GM19397 (cell line): ENCODE results near the gene KLF6.

Experiments
- ATAC-seq: cut with Tn5 transposase; IDR thresholded peaks from one replicate; pipeline ENCODE4 v1.9.1; 2021; ENCODE audit warnings: mild to moderate bottlenecking, moderate library complexity; ENCODE audit not compliant: unreplicated experiment

KLF6 gene

GRCh38 chr10:3812141-3812540 is 27.1 kb upstream of the KLF6 start:
- ATAC-seq = no peak

- ATAC-seq = peak; percentile 80
Observed at GRCh38 chr10:3811291-3811870, 26.4 kb upstream of the KLF6 start.

DNA sequence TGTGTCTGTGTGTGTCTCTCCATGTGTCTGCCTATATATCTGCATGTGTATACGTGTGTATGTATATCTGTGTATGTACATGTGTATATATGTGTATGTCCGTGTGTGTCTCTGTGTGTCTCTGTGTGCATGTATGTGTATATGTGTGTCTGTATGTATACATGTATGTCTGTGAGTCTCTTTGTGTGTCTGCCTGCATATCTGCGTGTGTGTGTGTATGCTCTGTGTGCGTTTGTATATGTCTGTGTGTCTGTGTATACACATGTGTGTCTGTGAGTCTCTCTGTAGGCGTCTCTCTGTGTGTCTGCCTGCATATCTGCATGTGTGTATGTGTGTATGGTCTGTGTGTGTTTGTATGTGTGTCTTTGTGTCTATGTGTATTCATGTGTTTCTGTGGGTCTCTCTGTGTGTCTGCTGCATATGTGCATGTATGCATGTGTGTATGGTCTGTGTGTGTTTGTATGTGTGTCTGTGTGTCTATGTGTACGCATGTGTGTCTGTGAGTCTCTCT is 23.7 kb upstream of the KLF6 start:
- no peak for ATAC-seq

DNA sequence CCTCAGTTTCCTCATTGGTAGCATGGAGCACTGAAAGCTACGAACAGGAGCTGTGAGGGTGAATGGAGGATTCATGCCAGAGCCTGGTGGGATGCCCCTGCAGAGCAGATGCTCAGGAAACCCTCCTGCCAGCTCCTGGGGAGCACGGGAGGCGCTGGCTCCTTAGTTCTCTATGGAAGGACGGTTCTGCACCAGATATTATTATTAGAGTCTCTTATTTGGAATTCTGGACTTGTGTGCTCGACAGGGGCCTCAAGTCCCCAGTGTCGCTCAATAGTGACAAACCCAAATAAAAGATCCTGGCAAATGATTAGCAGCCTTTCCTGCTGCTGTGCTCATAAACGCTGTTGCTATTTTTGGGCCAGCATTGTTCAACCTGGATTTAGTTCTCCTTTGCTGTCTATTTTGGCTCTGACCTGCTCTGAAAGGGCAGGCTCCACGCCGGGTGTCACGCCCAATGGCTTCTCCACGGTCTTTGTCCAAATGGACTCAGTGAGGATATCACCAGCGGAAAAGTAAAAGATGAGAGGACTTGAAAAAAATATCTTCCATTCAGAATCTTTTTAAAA is 23.0 kb upstream of the KLF6 start:
- no peak for ATAC-seq

DNA sequence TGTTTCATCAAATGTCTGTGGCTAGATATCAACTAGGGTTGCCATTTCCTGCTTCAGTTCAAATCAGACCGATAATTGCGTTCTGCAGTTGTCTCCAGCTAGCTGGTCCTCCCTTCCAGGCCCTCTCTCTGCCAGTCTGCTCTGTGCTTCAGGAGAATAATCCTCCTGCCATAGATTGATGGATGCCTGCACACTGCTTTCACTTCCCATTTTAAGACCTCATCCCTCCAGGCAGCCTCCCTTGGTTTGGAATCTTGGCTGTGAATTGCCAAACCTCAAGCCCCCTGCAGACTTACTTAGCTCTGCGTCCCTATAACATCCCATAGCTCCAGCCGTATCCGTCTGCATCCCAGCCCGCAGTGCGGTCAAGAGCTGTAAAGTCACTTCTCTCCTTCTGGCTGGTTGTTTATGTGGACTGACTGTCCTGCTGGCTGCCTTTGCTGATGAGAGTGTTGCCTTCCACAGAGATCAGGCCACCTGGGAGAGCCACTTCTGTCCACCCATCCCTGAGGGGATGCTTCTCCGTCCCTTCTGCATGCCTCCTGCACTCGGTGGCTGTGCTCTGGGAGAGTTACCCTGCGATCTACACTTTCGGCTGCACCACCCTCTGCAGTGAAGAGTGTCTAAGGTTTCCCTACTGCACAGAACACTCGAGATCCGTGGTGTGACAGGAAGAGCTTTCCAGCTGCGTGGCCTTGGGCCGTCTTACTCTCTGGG is 22.4 kb upstream of the KLF6 start:
- ATAC-seq = no peak

DNA sequence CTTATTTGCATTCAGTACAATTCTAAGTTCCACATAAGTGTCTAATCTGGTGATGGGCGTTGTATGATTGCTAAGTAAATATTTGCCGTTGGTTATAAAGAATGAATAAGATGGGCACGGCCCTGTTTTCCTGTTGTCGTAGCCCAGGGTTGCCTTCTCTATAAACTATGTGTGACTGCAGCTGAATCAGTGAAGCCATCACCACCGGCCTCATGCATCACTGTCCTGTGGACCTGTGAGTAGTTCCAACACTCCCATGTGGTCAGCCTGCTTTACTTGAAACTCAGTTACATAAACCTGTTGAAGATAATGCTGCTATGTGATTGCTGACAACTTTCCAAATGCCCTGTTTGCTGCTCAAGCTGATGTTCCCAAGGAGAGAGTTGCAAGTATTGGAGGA is 21.6 kb upstream of the KLF6 start:
- no peak for ATAC-seq

DNA sequence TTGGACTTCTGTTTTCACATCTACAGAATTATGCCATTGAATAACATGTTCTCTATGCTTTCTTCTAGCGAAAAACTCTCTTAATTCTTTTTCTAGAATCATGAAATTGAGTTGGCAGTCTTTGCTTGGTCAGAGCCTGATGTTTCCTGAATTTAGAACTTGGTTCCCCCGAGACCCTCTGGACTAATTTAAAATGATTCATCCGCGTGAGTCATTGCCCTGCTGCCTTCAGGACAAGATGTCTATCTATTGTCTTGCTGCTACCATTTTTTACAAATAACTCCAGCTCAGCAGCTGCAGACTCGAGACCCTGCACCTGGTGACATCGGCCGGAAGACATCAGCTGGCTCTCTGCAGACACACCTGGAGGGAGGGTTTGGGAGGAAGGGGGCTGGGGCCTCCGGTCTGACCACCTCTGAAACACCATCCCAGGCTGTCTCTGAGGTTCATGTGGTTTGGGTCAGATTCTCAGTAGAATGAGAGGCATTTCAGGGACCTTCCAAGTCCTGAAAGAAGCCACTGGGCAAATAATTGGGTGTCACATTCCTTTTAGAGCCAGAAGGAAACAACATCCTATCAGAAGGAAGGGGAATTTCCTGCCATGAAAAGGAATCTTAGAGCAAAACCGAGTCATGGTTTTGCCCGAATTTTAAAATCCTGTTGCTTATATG is 20.9 kb upstream of the KLF6 start:
- peak; percentile 57 for ATAC-seq

GRCh38 chr10:3805201-3805790 is 20.3 kb upstream of the KLF6 start:
- ATAC-seq = no peak

GRCh38 chr10:3803927-3804741 is 19.1 kb upstream of the KLF6 start:
- ATAC-seq = no peak

- ATAC-seq = no peak
Observed at GRCh38 chr10:3803295-3803926, 18.4 kb upstream of the KLF6 start.

DNA sequence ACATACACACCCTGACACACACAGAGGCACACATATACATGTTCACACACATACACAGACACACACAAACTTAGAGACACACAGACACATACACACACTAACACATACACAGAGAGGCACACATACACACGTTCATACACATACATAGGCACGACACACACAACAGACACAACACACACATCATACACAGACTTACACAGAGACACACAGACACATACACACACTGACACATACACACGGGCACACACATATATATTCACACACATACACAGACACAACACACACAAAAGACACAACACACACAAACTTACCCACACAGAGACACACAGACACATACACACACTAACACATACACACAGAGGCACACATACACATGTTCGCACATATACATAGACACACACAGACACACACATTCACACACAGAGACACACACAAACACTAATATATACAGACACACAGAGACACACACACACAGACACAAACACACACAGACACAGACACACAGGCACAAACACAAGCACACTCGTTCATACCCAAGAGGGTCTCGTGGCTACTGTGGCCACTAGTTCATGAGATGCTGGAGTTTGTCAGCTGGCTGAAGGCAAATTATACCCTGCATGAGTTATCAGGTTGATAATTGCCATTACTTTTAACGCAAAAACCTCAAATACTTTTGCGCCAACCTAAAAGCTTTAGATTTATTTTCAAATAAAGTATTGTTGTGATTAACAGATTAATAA is 17.7 kb upstream of the KLF6 start:
- no peak for ATAC-seq

- no peak for ATAC-seq
Observed at GRCh38 chr10:3801558-3802192, 16.7 kb upstream of the KLF6 start.

DNA sequence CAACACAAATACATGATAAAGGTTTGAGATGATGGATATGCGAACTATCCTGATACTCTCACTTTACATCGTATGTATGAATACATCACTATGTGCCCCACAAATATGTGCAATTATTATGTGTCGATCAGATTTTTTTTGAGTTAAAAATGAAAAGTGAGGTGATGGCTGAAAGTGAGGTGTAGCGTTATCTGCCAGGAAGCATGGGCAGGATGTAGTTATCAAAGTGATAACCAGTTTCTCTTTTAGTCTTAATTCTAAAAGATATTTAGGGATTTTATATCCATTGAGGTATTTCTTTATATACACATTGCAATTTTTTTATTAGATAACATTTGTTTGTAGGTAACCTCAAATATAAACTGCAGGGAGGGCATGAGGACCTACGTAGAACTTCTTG is 15.6 kb upstream of the KLF6 start:
- no peak for ATAC-seq

- ATAC-seq = no peak
Observed at GRCh38 chr10:3797750-3798149, 12.7 kb upstream of the KLF6 start.

GRCh38 chr10:3793553-3793952 is 8.5 kb upstream of the KLF6 start:
- ATAC-seq = no peak

GRCh38 chr10:3792710-3793219 is 7.8 kb upstream of the KLF6 start:
- no peak for ATAC-seq

- ATAC-seq = no peak
Observed at GRCh38 chr10:3791974-3792633, 7.1 kb upstream of the KLF6 start.

DNA sequence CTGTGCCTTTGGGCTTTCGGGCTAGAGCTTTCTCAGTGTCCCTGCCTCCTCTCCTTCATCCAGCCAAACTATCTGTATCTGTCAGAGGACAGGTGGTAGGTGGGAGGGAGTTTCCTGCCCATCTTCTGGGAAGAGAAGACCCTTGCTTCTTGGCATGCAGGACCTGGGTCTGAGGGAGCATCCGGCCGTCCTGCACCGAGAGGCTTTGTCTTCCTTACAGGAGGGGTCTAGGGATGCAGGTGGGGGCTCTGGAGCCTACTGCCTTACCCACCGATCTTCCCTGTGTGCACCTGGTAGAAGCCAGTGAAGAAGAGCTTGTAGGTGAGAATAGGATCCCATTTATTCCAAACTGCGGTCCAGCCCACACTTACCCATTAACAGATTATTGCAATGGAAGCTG is 5.8 kb upstream of the KLF6 start:
- no peak for ATAC-seq
